K562 (cell line): Measurements from ENCODE around the gene ATP6V0C. TPM values are rescaled to one million over a fixed set of nuclear protein-coding genes. Genes with fewer than 3 reads are reported as not detected.

ENCODE experiments used
- ADNP ChIP-seq: fragments of 200-800 bp; sonication (Bioruptor generic); IDR thresholded peaks from 2 replicates; pipeline ENCODE4 v1.6.1; 2016; ENCODE audit warnings: missing genetic modification characterization, missing compliant biosample characterization
- CBFA2T3 ChIP-seq: fragments of 450-650 bp; IDR thresholded peaks from 2 replicates; pipeline ENCODE4 v1.6.1; 2017
- DMBX1 ChIP-seq: fragments of 250-450 bp; sonication (Bioruptor Pico); IDR thresholded peaks from 2 replicates; pipeline ENCODE4 v1.8.0; 2022; ENCODE audit warnings: inconsistent platforms, mild to moderate bottlenecking, moderate library complexity, borderline replicate concordance
- GABPB1 ChIP-seq: sonication (generic); formaldehyde crosslinking; IDR thresholded peaks from 2 replicates; pipeline ENCODE4 v1.8.0; 2022; ENCODE audit warnings: mild to moderate bottlenecking, missing genetic modification reagents
- HMGN3 ChIP-seq: IDR thresholded peaks from 2 replicates; pipeline ENCODE4 v1.6.1; 2011; ENCODE audit warnings: borderline replicate concordance, low read depth, mild to moderate bottlenecking, mixed read lengths, low read length; ENCODE audit not compliant: insufficient read length; ENCODE audit errors: extremely low read depth
- KDM2B ChIP-seq: fragments of 250-450 bp; sonication (Bioruptor Pico); IDR thresholded peaks from 2 replicates; pipeline ENCODE4 v1.8.0; 2021; ENCODE audit warnings: mild to moderate bottlenecking, moderate library complexity
- NFYB ChIP-seq: IDR thresholded peaks from 2 replicates; pipeline ENCODE4 v1.6.1; 2011; ENCODE audit warnings: mild to moderate bottlenecking, moderate library complexity; ENCODE audit not compliant: insufficient read length; ENCODE audit errors: extremely low read depth
- PPARD ChIP-seq: fragments of 250-450 bp; sonication (Bioruptor Pico); IDR thresholded peaks from 2 replicates; pipeline ENCODE4 v1.8.0; 2022; ENCODE audit warnings: inconsistent platforms, mild to moderate bottlenecking, moderate library complexity
- RB1 ChIP-seq: fragments of 450-650 bp; IDR thresholded peaks from 2 replicates; pipeline ENCODE4 v1.6.1; 2017; ENCODE audit warnings: low read depth, mild to moderate bottlenecking
- RFX1 ChIP-seq: fragments of 450-650 bp; IDR thresholded peaks from 2 replicates; pipeline ENCODE4 v1.6.1; 2016; ENCODE audit warnings: mild to moderate bottlenecking, moderate library complexity
- SIX5 ChIP-seq, 2 experiments: IDR thresholded peaks; 2 replicates each; pipeline ENCODE4 v1.6.1; 2011; ENCODE audit warnings: low read length in 2 of 2, borderline replicate concordance in 1 of 2, low read depth in 1 of 2, mild to moderate bottlenecking in 1 of 2, moderate library complexity in 1 of 2; ENCODE audit not compliant: insufficient read depth in 1 of 2
- STAT5B ChIP-seq: fragments of 250-450 bp; sonication (Bioruptor Pico); IDR thresholded peaks from 2 replicates; pipeline ENCODE4 v1.8.0; 2021; ENCODE audit warnings: mild to moderate bottlenecking, inconsistent platforms
- TCFL5 ChIP-seq: fragments of 250-450 bp; sonication (Bioruptor Pico); conservative IDR thresholded peaks from 2 replicates; pipeline ENCODE4 v1.6.1; 2021; ENCODE audit warnings: mild to moderate bottlenecking, moderate library complexity, matching md5 sums
- ZBTB2 ChIP-seq: fragments of 450-650 bp; IDR thresholded peaks from 2 replicates; pipeline ENCODE4 v1.6.1; 2016; ENCODE audit warnings: antibody characterized with exemption
- ZFPM2 ChIP-seq: fragments of 250-450 bp; sonication (Bioruptor Pico); IDR thresholded peaks from 2 replicates; pipeline ENCODE4 v1.5.1; 2022; ENCODE audit warnings: mild to moderate bottlenecking
- ZNF407 ChIP-seq: fragments of 450-650 bp; IDR thresholded peaks from 2 replicates; pipeline ENCODE4 v1.6.1; 2016; ENCODE audit warnings: low read depth
- ZNF436 ChIP-seq: fragments of 250-450, 450-650 bp; sonication (Bioruptor Pico); formaldehyde crosslinking; IDR thresholded peaks from 2 replicates; pipeline ENCODE4 v1.7.0; 2020; ENCODE audit warnings: mild to moderate bottlenecking
- ZNF584 ChIP-seq: fragments of 200-800 bp; sonication (Bioruptor generic); IDR thresholded peaks from 2 replicates; pipeline ENCODE4 v1.6.1; 2016; ENCODE audit warnings: low read depth, mild to moderate bottlenecking, missing genetic modification characterization, missing compliant biosample characterization
- ZNF79 ChIP-seq: fragments of 250-450 bp; sonication (Bioruptor Pico); IDR thresholded peaks from 2 replicates; pipeline ENCODE4 v1.4.0; 2020; ENCODE audit warnings: low read depth, mild to moderate bottlenecking, moderate library complexity
- polyA plus RNA-seq, 8 experiments: library from polyadenylated mRNA; depleted of rRNA in 4 of 8; stranded (reverse) in 5 of 8; unstranded in 3 of 8; fragments of >200 nt; fragmentation: Nextera tagmentation in 2 of 8; fragmentation: Illumina TruSeq in 1 of 8; extraction: Ambion mirVana in 2 of 8; extraction: Trizol in 1 of 8; gene quantifications; 2 replicates each; pipeline versions ENCODE4 v1.2.1 to v1.2.3, GENCODE V29; 2011 to 2014; ENCODE audit warnings: inconsistent platforms in 1 of 8, missing spikeins in 1 of 8
- total RNA-seq, 7 experiments: library from RNA; depleted of rRNA in 6 of 7; stranded (reverse); fragments of >200 nt in 6 of 7; fragmentation: Illumina TruSeq in 2 of 7; extraction: Trizol in 2 of 7; gene quantifications; 2 replicates each; pipeline versions ENCODE4 v1.2.1 to v1.2.3, GENCODE V29; 2011 to 2021; ENCODE audit warnings: low replicate concordance in 1 of 7

The ATP6V0C gene
- total and polyA plus RNA-seq, 9 of the 15 experiments (the other 6 are each of a cell fraction or from before 2014, with no cell fraction given): 2.9 to 228 (median 22.7) TPM

GRCh38 chr16:2532494-2533141, 18.9 kb downstream of the ATP6V0C start (continued):
- no peak for TF ChIP-seq HMGN3
- TF ChIP-seq TCFL5 (CRISPR knock-in tag): no peak
- no peak for TF ChIP-seq ADNP (tag)
- no peak for TF ChIP-seq PPARD (CRISPR knock-in tag)
- no peak for TF ChIP-seq STAT5B (CRISPR knock-in tag)
- TF ChIP-seq ZNF436 (CRISPR knock-in tag): no peak
- no peak for TF ChIP-seq KDM2B (CRISPR knock-in tag)
- no peak for TF ChIP-seq ZNF79
- TF ChIP-seq ZNF407: no peak
- TF ChIP-seq DMBX1 (CRISPR knock-in tag): no peak
- TF ChIP-seq SIX5 (IDR thresholded peaks at IDR 0.05; ENCODE audit: borderline replicate concordance in 1 of 2, insufficient read depth in 1 of 2, low read depth in 1 of 2, low read length in 2 of 2): no peak
- TF ChIP-seq ZNF584 (CRISPR knock-in tag): no peak
- no peak for TF ChIP-seq NFYB
- TF ChIP-seq ZBTB2: 0 out of 2 replicates have a peak, but pooled peaks have one; percentile 13
- peak; percentile 37; the same call in 1 of the 2 replicates for TF ChIP-seq RB1
- peak; percentile 63; the same call in 1 of the 2 replicates for TF ChIP-seq GABPB1 (CRISPR knock-in tag)
- no peak for TF ChIP-seq ZFPM2 (CRISPR knock-in tag)
- no peak for TF ChIP-seq RFX1
- no peak for TF ChIP-seq CBFA2T3
